HCT116 (cell line): ENCODE measurements around the gene PPP4R2. TPM values are rescaled to one million over a fixed set of nuclear protein-coding genes. Genes with fewer than 3 reads are reported as not detected.

Experiments
- ATAC-seq: fragments of 200-7000 bp; cut with Tn5 transposase; 2 replicates; pipeline ENCODE4 v1.9.1; 2020; ENCODE audit warnings: mild to moderate bottlenecking, moderate library complexity
- BruUV-seq: library from RNA; stranded (reverse); fragments of 400-500 nt; replicated peaks from 2 replicates; lab custom pipeline; 2021; lab: Mats Ljungman, UMichigan
- CTCF ChIA-PET: fragments of 300-600 bp; sonication (Branson Sonifier 250); formaldehyde crosslinking; loops from one replicate; lab custom pipeline; 2021; ENCODE audit warnings: antibody characterized with exemption; lab: Charles Lee
- POLR2A ChIA-PET: fragments of 300-600, 350-600 bp; sonication (Branson Sonifier 250); formaldehyde crosslinking; loops from one replicate; lab custom pipeline; 2021; ENCODE audit warnings: antibody characterized with exemption; lab: Charles Lee
- RAD21 ChIA-PET, 2 experiments: fragments of 300-600 bp; sonication (Branson Sonifier 250); formaldehyde crosslinking; loops; one replicate each; lab custom pipeline; 2023; ENCODE audit warnings: low total read pairs in 2 of 2; ENCODE audit not compliant: uncharacterized antibody in 2 of 2, unreplicated experiment in 2 of 2, low non-redundant PET in 1 of 2; lab: Charles Lee
- DNase-seq: peaks from one replicate; pipeline ENCODE4 v3.0.0-alpha.2; 2010; ENCODE audit warnings: low read depth, low spot score
- H2AFZ ChIP-seq: fragments of 200-600 bp; shearing (Covaris generic), sonication (generic); 2 replicates; pipeline ENCODE4 v1.6.1; 2017; ENCODE audit warnings: low read depth, mixed run types, mixed read lengths, antibody characterized with exemption, low read length; ENCODE audit not compliant: poor library complexity, severe bottlenecking
- H3K27ac ChIP-seq: 2 replicates; pipeline ENCODE4 v1.5.1; 2012; ENCODE audit warnings: low read depth, low read length
- H3K27me3 ChIP-seq: fragments of 200-600 bp; sonication (generic); 2 replicates; pipeline ENCODE4 v1.6.1; 2016; ENCODE audit warnings: mixed run types, low read length, mixed read lengths; ENCODE audit not compliant: insufficient read depth
- H3K36me3 ChIP-seq, 2 experiments: fragments of 200-500 bp in 1 of 2; fragments of 200-600 bp in 1 of 2; sonication (Bioruptor generic) in 1 of 2; sonication (generic) in 1 of 2; 2 replicates each; pipeline versions ENCODE4 v1.5.1 to v1.6.1; 2014 to 2016; ENCODE audit warnings: low read length in 2 of 2, inconsistent platforms in 1 of 2, mixed read lengths in 1 of 2, mixed run types in 1 of 2; ENCODE audit not compliant: insufficient read depth in 2 of 2, control insufficient read depth in 1 of 2
- H3K4me1 ChIP-seq, 2 experiments: fragments of 200-600 bp in 1 of 2; sonication (generic) in 1 of 2; 2 replicates each; pipeline versions ENCODE4 v1.5.1 to v1.6.1; 2012 to 2017; ENCODE audit warnings: low read length in 2 of 2, inconsistent platforms in 1 of 2, mild to moderate bottlenecking in 1 of 2, mixed read lengths in 1 of 2, mixed run types in 1 of 2, moderate library complexity in 1 of 2; ENCODE audit not compliant: insufficient read depth in 2 of 2, control insufficient read depth in 1 of 2
- H3K4me2 ChIP-seq: fragments of 200-600 bp; sonication (generic); 2 replicates; pipeline ENCODE4 v1.6.1; 2017; ENCODE audit warnings: mixed run types, low read length, mixed read lengths
- H3K4me3 ChIP-seq, 2 experiments: fragments of 200-600 bp in 1 of 2; sonication (generic) in 1 of 2; replicated peaks in 1 of 2; 2 replicates each; pipeline ENCODE4 v1.5.1; 2011 to 2016; ENCODE audit warnings: low read length in 2 of 2, control low read depth in 1 of 2, low read depth in 1 of 2, mild to moderate bottlenecking in 1 of 2, mixed read lengths in 1 of 2, mixed run types in 1 of 2
- H3K79me2 ChIP-seq: fragments of 200-600 bp; sonication (generic); 2 replicates; pipeline ENCODE4 v1.6.1; 2017; ENCODE audit warnings: mild to moderate bottlenecking, mixed run types, low read length, moderate library complexity, mixed read lengths; ENCODE audit not compliant: insufficient read depth
- H3K9ac ChIP-seq: fragments of 200-600 bp; sonication (generic); 2 replicates; pipeline ENCODE4 v1.6.1; 2016; ENCODE audit warnings: low read length, mixed read lengths
- H3K9me2 ChIP-seq: fragments of 200-600 bp; sonication (generic), shearing (Covaris generic); 2 replicates; pipeline ENCODE4 v1.6.1; 2017; ENCODE audit warnings: mixed run types, mild to moderate bottlenecking, moderate library complexity; ENCODE audit not compliant: insufficient read depth
- H3K9me3 ChIP-seq, 2 experiments: fragments of 200-500 bp in 1 of 2; fragments of 200-600 bp in 1 of 2; sonication (Bioruptor generic) in 1 of 2; sonication (generic) in 1 of 2; 2 replicates each; pipeline ENCODE4 v1.6.1; 2014 to 2017; ENCODE audit warnings: low read length in 2 of 2, mixed read lengths in 2 of 2, inconsistent platforms in 1 of 2, low read depth in 1 of 2, mild to moderate bottlenecking in 1 of 2, mixed run types in 1 of 2, moderate library complexity in 1 of 2; ENCODE audit not compliant: control insufficient read depth in 1 of 2, insufficient read depth in 1 of 2
- H4K20me1 ChIP-seq: fragments of 200-600 bp; sonication (generic), shearing (Covaris generic); 2 replicates; pipeline ENCODE4 v1.6.1; 2017; ENCODE audit warnings: mixed run types, mild to moderate bottlenecking, moderate library complexity; ENCODE audit not compliant: insufficient read depth
- EGR1 ChIP-seq: IDR thresholded peaks from 2 replicates; pipeline ENCODE4 v1.6.1; 2012; ENCODE audit warnings: low read depth
- ELF1 ChIP-seq: IDR thresholded peaks from 2 replicates; pipeline ENCODE4 v1.6.1; 2012; ENCODE audit warnings: low read depth, borderline replicate concordance
- SRF ChIP-seq: IDR thresholded peaks from 2 replicates; pipeline ENCODE4 v1.6.1; 2012; ENCODE audit warnings: low read depth
- ZNF274 ChIP-seq: fragments of 200-500 bp; sonication (Bioruptor generic); IDR thresholded peaks from 2 replicates; pipeline ENCODE4 v1.6.1; 2014; ENCODE audit warnings: mild to moderate bottlenecking, low read depth, low read length, inconsistent platforms
- intact Hi-C: fragments of 100-400 bp; cut with micrococcal nuclease; formaldehyde crosslinking; loops from 2 replicates; pipeline ENCODE4 v1.10.0; 2022
- total RNA-seq: library from RNA; stranded (reverse); gene quantifications from one replicate; pipeline ENCODE4 v1.2.1, GENCODE V29; 2021; ENCODE audit not compliant: unreplicated experiment
- TF ChIP-seq, protein P1 (sequence below), 3 experiments: fragments of 200-600 bp in 1 of 3; sonication (generic) in 1 of 3; IDR thresholded peaks in 2 of 3; conservative IDR thresholded peaks in 1 of 3; 2 replicates each; pipeline ENCODE4 v1.5.1; 2012 to 2017; ENCODE audit warnings: low read depth in 2 of 3, low read length in 2 of 3, antibody characterized with exemption in 1 of 3, borderline replicate concordance in 1 of 3, control low read depth in 1 of 3, mild to moderate bottlenecking in 1 of 3, mixed read lengths in 1 of 3, mixed run types in 1 of 3, moderate library complexity in 1 of 3; ENCODE audit not compliant: insufficient read depth in 1 of 3
- TF ChIP-seq, protein P2 (sequence below): IDR thresholded peaks from 2 replicates; pipeline ENCODE4 v1.6.1; 2012

PPP4R2 gene
- total RNA-seq, 1 experiment from 2014 or later, result 72.5 TPM

GRCh38 chr3:73028803-73029202 lies 32.2 kb downstream of the PPP4R2 start:
- H3K9me2 ChIP-seq, result no peaks in the 10 kb centered on the region
- ATAC-seq (no peak), DNase-seq (no peak)
- H3K9me3 ChIP-seq, result no peaks in the 10 kb centered on the region
- RAD21 ChIA-PET, result no interaction called here
- H3K27ac ChIP-seq, result no peak overlapping the region
- H3K4me2 ChIP-seq, result no peak overlapping the region
- peaks cover 7 to 16% of the 10 kb centered on the region in 2 experiments; a peak in 3 of 4 replicates for H3K4me1 ChIP-seq
- BruUV-seq, result no TSS peak
- POLR2A ChIA-PET, result no interaction called here
- peaks cover 54% of the 10 kb centered on the region for H4K20me1 ChIP-seq
- CTCF ChIA-PET, result no interaction called here
- H3K27me3 ChIP-seq, result no peaks in the 10 kb centered on the region
- TF ChIP-seq SRF, result no peak
- no peak for TF ChIP-seq EGR1
- TF ChIP-seq, protein P1, sequence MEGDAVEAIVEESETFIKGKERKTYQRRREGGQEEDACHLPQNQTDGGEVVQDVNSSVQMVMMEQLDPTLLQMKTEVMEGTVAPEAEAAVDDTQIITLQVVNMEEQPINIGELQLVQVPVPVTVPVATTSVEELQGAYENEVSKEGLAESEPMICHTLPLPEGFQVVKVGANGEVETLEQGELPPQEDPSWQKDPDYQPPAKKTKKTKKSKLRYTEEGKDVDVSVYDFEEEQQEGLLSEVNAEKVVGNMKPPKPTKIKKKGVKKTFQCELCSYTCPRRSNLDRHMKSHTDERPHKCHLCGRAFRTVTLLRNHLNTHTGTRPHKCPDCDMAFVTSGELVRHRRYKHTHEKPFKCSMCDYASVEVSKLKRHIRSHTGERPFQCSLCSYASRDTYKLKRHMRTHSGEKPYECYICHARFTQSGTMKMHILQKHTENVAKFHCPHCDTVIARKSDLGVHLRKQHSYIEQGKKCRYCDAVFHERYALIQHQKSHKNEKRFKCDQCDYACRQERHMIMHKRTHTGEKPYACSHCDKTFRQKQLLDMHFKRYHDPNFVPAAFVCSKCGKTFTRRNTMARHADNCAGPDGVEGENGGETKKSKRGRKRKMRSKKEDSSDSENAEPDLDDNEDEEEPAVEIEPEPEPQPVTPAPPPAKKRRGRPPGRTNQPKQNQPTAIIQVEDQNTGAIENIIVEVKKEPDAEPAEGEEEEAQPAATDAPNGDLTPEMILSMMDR (IDR thresholded peaks at IDR 0.05 in 2 of 3, conservative IDR thresholded peaks at IDR 0.05 in 1 of 3; ENCODE audit: borderline replicate concordance in 1 of 3, insufficient read depth in 1 of 3, low read depth in 2 of 3, low read length in 2 of 3), result no peak
- TF ChIP-seq ELF1, result no peak
- no peak for TF ChIP-seq ZNF274
- no peak overlapping the region for H2AFZ ChIP-seq
- peaks cover 100% of the 10 kb centered on the region for H3K79me2 ChIP-seq
- no peak overlapping the region for H3K9ac ChIP-seq
- H3K36me3 ChIP-seq, result no peaks in the 10 kb centered on the region; a peak in 1 of 4 replicates
- intact Hi-C loops, result no loop called here
- H3K4me3 ChIP-seq, result no peak overlapping the region

- Histone ChIP-seq H3K79me2 (peaks cover 100% of the 10 kb centered on the region), H3K4me1 (peaks cover 5 to 12% of the 10 kb centered on the region in 2 experiments; a peak in 3 of 4 replicates), H3K36me3 (no peaks in the 10 kb centered on the region; a peak in 1 of 4 replicates), H3K27ac (no peak overlapping the region), H3K27me3 (no peaks in the 10 kb centered on the region), H4K20me1 (peaks cover 51% of the 10 kb centered on the region), H3K9me2 (no peaks in the 10 kb centered on the region), H3K4me3 (no peak overlapping the region), H3K9ac (no peak overlapping the region), H2AFZ (no peak overlapping the region), H3K9me3 (no peaks in the 10 kb centered on the region), H3K4me2 (no peak overlapping the region)
- ATAC-seq (no peak), DNase-seq (no peak)
- TF ChIP-seq, protein P2, sequence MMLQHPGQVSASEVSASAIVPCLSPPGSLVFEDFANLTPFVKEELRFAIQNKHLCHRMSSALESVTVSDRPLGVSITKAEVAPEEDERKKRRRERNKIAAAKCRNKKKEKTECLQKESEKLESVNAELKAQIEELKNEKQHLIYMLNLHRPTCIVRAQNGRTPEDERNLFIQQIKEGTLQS, result no peak
- ChIA-PET POLR2A (no interaction called here), RAD21 (no interaction called here), CTCF (no interaction called here)
- intact Hi-C loops, result no loop called here
- no TSS peak for BruUV-seq
Measured at GRCh38 chr3:73029321-73029796, 32.7 kb downstream of the PPP4R2 start.
